IMR-90 (cell line): ENCODE data around the gene FGF19. TPM values are rescaled to one million over a fixed set of nuclear protein-coding genes. Genes with fewer than 3 reads are reported as not detected.

Source experiments
- ATAC-seq: fragments of 200-7000 bp; cut with Tn5 transposase; 2 replicates; pipeline ENCODE4 v1.9.1; 2020; ENCODE audit warnings: low read depth, mild to moderate bottlenecking, moderate library complexity
- BruUV-seq: library from RNA; stranded (reverse); fragments of 400-500 nt; replicated peaks from 2 replicates; lab custom pipeline; 2021; lab: Mats Ljungman, UMichigan
- CTCF ChIA-PET: fragments of 300-600 bp; formaldehyde crosslinking; extraction: SDS; loops from one replicate; lab custom pipeline; 2021; ENCODE audit warnings: antibody characterized with exemption; lab: Yijun Ruan, JAX
- POLR2A ChIA-PET: fragments of 300-600 bp; sonication (Branson Sonifier 250); formaldehyde crosslinking; loops from one replicate; lab custom pipeline; 2022; ENCODE audit warnings: antibody characterized with exemption; ENCODE audit not compliant: unreplicated experiment; lab: Charles Lee
- DNase-seq: peaks from one replicate; pipeline ENCODE4 v3.0.0; 2013
- H2AFZ ChIP-seq: replicated peaks from 2 replicates; pipeline ENCODE3; 2013; ENCODE audit warnings: low read length, mild to moderate bottlenecking; ENCODE audit not compliant: poor library complexity
- H2AK5ac ChIP-seq: 2 replicates; pipeline ENCODE4 v1.6.1; 2013; ENCODE audit warnings: low read depth, low read length, inconsistent platforms
- H2AK9ac ChIP-seq: replicated peaks from 2 replicates; pipeline ENCODE3; 2013; ENCODE audit warnings: mild to moderate bottlenecking, low read depth, low read length, moderate library complexity; ENCODE audit not compliant: poor library complexity
- H2BK120ac ChIP-seq: 2 replicates; pipeline ENCODE4 v1.6.1; 2013; ENCODE audit warnings: low read depth, low read length, inconsistent platforms
- H2BK15ac ChIP-seq: 3 replicates; pipeline ENCODE4 v1.6.1; 2013; ENCODE audit warnings: low read depth, low read length, inconsistent platforms
- H2BK20ac ChIP-seq: 2 replicates; pipeline ENCODE4 v1.6.1; 2013; ENCODE audit warnings: low read depth, mild to moderate bottlenecking, inconsistent platforms, low read length, moderate library complexity
- H2BK5ac ChIP-seq: 2 replicates; pipeline ENCODE4 v1.6.1; 2013; ENCODE audit warnings: mild to moderate bottlenecking, low read depth, low read length, inconsistent platforms; ENCODE audit not compliant: poor library complexity, severe bottlenecking
- H3K14ac ChIP-seq: replicated peaks from 2 replicates; pipeline ENCODE4 v1.6.1; 2013; ENCODE audit warnings: low read depth, low read length, inconsistent platforms
- H3K18ac ChIP-seq: 2 replicates; pipeline ENCODE4 v1.6.1; 2013; ENCODE audit warnings: low read depth, low read length, control low read depth
- H3K23ac ChIP-seq: 2 replicates; pipeline ENCODE4 v1.6.1; 2013; ENCODE audit warnings: low read depth, low read length, inconsistent platforms
- H3K27ac ChIP-seq: 2 replicates; pipeline ENCODE4 v1.5.1; 2013; ENCODE audit warnings: mild to moderate bottlenecking, control low read depth, low read length; ENCODE audit not compliant: insufficient read depth
- H3K27me3 ChIP-seq: 2 replicates; pipeline ENCODE4 v1.6.1; 2013; ENCODE audit warnings: low read length; ENCODE audit not compliant: control insufficient read depth, insufficient read depth
- H3K36me3 ChIP-seq: 2 replicates; pipeline ENCODE4 v1.6.1; 2013; ENCODE audit warnings: low read length, mixed read lengths; ENCODE audit not compliant: control insufficient read depth, insufficient read depth
- H3K4ac ChIP-seq: 2 replicates; pipeline ENCODE4 v1.6.1; 2013; ENCODE audit warnings: low read depth, low read length, inconsistent platforms
- H3K4me1 ChIP-seq: 2 replicates; pipeline ENCODE4 v1.6.1; 2013; ENCODE audit warnings: low read length, mixed read lengths; ENCODE audit not compliant: control insufficient read depth, insufficient read depth
- H3K4me2 ChIP-seq: 2 replicates; pipeline ENCODE4 v1.6.1; 2013; ENCODE audit warnings: low read depth, mild to moderate bottlenecking, control low read depth, low read length, moderate library complexity
- H3K4me3 ChIP-seq: 2 replicates; pipeline ENCODE4 v1.5.1; 2013; ENCODE audit warnings: low read depth, mild to moderate bottlenecking, control low read depth, low read length, moderate library complexity; ENCODE audit not compliant: insufficient read depth
- H3K56ac ChIP-seq: 2 replicates; pipeline ENCODE4 v1.6.1; 2013; ENCODE audit warnings: low read length, inconsistent platforms; ENCODE audit not compliant: insufficient read depth; ENCODE audit errors: extremely low read depth
- H3K79me1 ChIP-seq, 2 experiments: 2 replicates each; pipeline ENCODE4 v1.6.1; 2013; ENCODE audit warnings: low read length in 2 of 2, inconsistent platforms in 1 of 2, low read depth in 1 of 2
- H3K9ac ChIP-seq: 2 replicates; pipeline ENCODE4 v1.6.1; 2013; ENCODE audit warnings: low read depth, low read length, control low read depth
- H3K9me1 ChIP-seq: 2 replicates; pipeline ENCODE4 v1.6.1; 2013; ENCODE audit warnings: low read length, inconsistent platforms; ENCODE audit not compliant: insufficient read depth
- H3K9me3 ChIP-seq: 2 replicates; pipeline ENCODE4 v1.6.1; 2013; ENCODE audit warnings: low read length; ENCODE audit not compliant: control insufficient read depth, insufficient read depth
- H4K20me1 ChIP-seq: 2 replicates; pipeline ENCODE4 v1.6.1; 2013; ENCODE audit warnings: low read length, inconsistent platforms; ENCODE audit not compliant: insufficient read depth
- H4K5ac ChIP-seq: 2 replicates; pipeline ENCODE4 v1.6.1; 2013; ENCODE audit warnings: mild to moderate bottlenecking, low read depth, low read length, control low read depth
- H4K8ac ChIP-seq, 2 experiments: 2 replicates each; pipeline ENCODE4 v1.6.1; 2013; ENCODE audit warnings: low read depth in 2 of 2, low read length in 2 of 2, control low read depth in 1 of 2, inconsistent platforms in 1 of 2
- H4K91ac ChIP-seq: 2 replicates; pipeline ENCODE4 v1.6.1; 2013; ENCODE audit warnings: low read depth, low read length, inconsistent platforms; ENCODE audit not compliant: insufficient read depth
- BHLHE40 ChIP-seq: fragments of 150-350 bp; IDR thresholded peaks from 2 replicates; pipeline ENCODE4 v1.6.1; 2016; ENCODE audit warnings: mild to moderate bottlenecking, low read depth, low read length
- CEBPB ChIP-seq: IDR thresholded peaks from 2 replicates; pipeline ENCODE4 v1.6.1; 2012; ENCODE audit warnings: low read depth, low read length, improper control_type of control experiment
- CHD1 ChIP-seq: IDR thresholded peaks from 2 replicates; pipeline ENCODE4 v1.6.1; 2012; ENCODE audit warnings: low read depth, low read length, improper control_type of control experiment
- FOS ChIP-seq: fragments of 150-350 bp; IDR thresholded peaks from 2 replicates; pipeline ENCODE4 v1.6.1; 2016; ENCODE audit warnings: low read depth, low read length
- MAFK ChIP-seq: IDR thresholded peaks from 2 replicates; pipeline ENCODE4 v1.6.1; 2012; ENCODE audit warnings: low read depth, low read length, improper control_type of control experiment
- MAZ ChIP-seq: IDR thresholded peaks from 2 replicates; pipeline ENCODE4 v1.6.1; 2012; ENCODE audit warnings: low read depth, mild to moderate bottlenecking, low read length, improper control_type of control experiment, moderate library complexity, borderline replicate concordance
- MXI1 ChIP-seq: IDR thresholded peaks from 2 replicates; pipeline ENCODE4 v1.6.1; 2012; ENCODE audit warnings: low read depth, mild to moderate bottlenecking, low read length, moderate library complexity, borderline replicate concordance
- NFE2L2 ChIP-seq: fragments of 150-350 bp; IDR thresholded peaks from 2 replicates; pipeline ENCODE4 v1.6.1; 2016; ENCODE audit warnings: low read depth, mild to moderate bottlenecking, low read length
- POLR2A ChIP-seq: IDR thresholded peaks from 2 replicates; pipeline ENCODE4 v1.6.1; 2012; ENCODE audit warnings: mild to moderate bottlenecking, low read depth, low read length
- RAD21 ChIP-seq: IDR thresholded peaks from 2 replicates; pipeline ENCODE4 v1.6.1; 2012; ENCODE audit warnings: low read length, improper control_type of control experiment
- RCOR1 ChIP-seq: IDR thresholded peaks from 2 replicates; pipeline ENCODE4 v1.6.1; 2012; ENCODE audit warnings: mild to moderate bottlenecking, low read length, improper control_type of control experiment; ENCODE audit not compliant: insufficient replicate concordance
- RFX5 ChIP-seq: IDR thresholded peaks from 2 replicates; pipeline ENCODE4 v1.8.0; 2012; ENCODE audit warnings: low read depth, mild to moderate bottlenecking, low read length, moderate library complexity
- SMC3 ChIP-seq: fragments of 150-350 bp; IDR thresholded peaks from 2 replicates; pipeline ENCODE4 v1.6.1; 2016; ENCODE audit warnings: low read depth, mild to moderate bottlenecking, antibody characterized with exemption, low read length, moderate library complexity
- WGBS, 2 experiments: methylation state at CpG; one replicate each; pipeline versions ENCODE4 v1.1.5 to v1.1.7; 2013; ENCODE audit warnings: missing lambda C conversion rate in 2 of 2; ENCODE audit not compliant: insufficient read length in 1 of 2; ENCODE audit errors: extremely low coverage in 2 of 2; 5-methylcytosine and 5-hydroxymethylcytosine counted together
- dilution Hi-C: fragments of 300-500 bp; cut with HindIII; formaldehyde crosslinking; loops from one replicate; pipeline ENCODE4 v1.14.3; 2018; ENCODE audit warnings: low sequenced_read_pairs; ENCODE audit not compliant: unreplicated experiment
- in situ Hi-C: fragments of 300-500 bp; cut with MboI; formaldehyde crosslinking; loops from 3 replicates; pipeline ENCODE4 v1.14.3; 2019; ENCODE audit warnings: low sequenced_read_pairs, inconsistent platforms, mixed read lengths
- intact Hi-C: fragments of 100-400 bp; cut with micrococcal nuclease; formaldehyde crosslinking; loops from 2 replicates; pipeline ENCODE4 v1.10.0; 2022
- polyA plus RNA-seq, 3 experiments: library from polyadenylated mRNA; depleted of rRNA; stranded (reverse); fragments of >200 nt; gene quantifications; 2 replicates each; pipeline ENCODE4 v1.2.3, GENCODE V29; 2012; ENCODE audit warnings: low replicate concordance in 1 of 3
- total RNA-seq: library from RNA; depleted of rRNA; stranded (reverse); fragments of >200 nt; gene quantifications from 2 replicates; pipeline ENCODE4 v1.2.3, GENCODE V29; 2012
- TF ChIP-seq, protein P1 (sequence below): fragments of 150-350 bp; IDR thresholded peaks from 2 replicates; pipeline ENCODE4 v1.6.1; 2017; ENCODE audit warnings: mild to moderate bottlenecking, antibody characterized with exemption, low read length, low read depth
- TF ChIP-seq, protein P2 (sequence below): fragments of 150-350 bp; IDR thresholded peaks from 2 replicates; pipeline ENCODE4 v1.6.1; 2016; ENCODE audit warnings: low read depth, mild to moderate bottlenecking, low read length, moderate library complexity, borderline replicate concordance
- TF ChIP-seq, protein P3 (sequence below): conservative IDR thresholded peaks from 2 replicates; pipeline ENCODE4 v1.5.1; 2012; ENCODE audit warnings: mild to moderate bottlenecking, low read depth, low read length, improper control_type of control experiment

Gene FGF19
- total and polyA plus RNA-seq, 2 of the 4 experiments (the other 2 are of a cell fraction): not detected

DNA sequence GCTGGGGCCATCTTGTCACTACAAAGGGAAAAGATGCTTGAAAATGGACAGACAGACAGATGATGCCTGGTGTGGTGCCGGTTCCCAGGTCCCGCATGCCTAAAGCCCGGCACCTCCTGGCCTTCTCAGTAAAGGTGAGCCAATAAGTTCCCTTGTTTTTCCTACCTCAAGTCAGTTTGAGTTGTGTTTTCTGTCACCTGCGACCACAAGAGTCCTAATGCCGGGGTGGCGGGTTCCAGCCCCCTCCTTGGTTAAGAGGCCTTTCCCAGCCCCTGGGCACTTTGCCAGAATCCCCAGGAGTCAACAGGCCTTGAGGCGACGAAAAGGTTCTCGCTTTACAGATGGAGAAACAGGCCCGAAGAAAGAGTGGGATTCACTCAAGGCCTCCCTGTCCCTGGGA, 9.0 kb downstream of the FGF19 start:
- Histone ChIP-seq H3K56ac (no peak overlapping the region), H3K14ac (no peak overlapping the region), H3K4me1 (no peaks in the 10 kb centered on the region), H3K4me2 (no peak overlapping the region), H3K9me3 (peaks cover 5% of the 10 kb centered on the region), H3K9me1 (no peaks in the 10 kb centered on the region), H3K18ac (no peak overlapping the region), H2AFZ (no peak overlapping the region), H3K79me1 (no peaks in the 10 kb centered on the region), H3K27ac (no peak overlapping the region), H4K20me1 (no peaks in the 10 kb centered on the region), H3K36me3 (no peaks in the 10 kb centered on the region), H2AK9ac (no peak overlapping the region), H3K4ac (no peak overlapping the region), H3K9ac (no peak overlapping the region), H2BK20ac (no peak overlapping the region), H2BK120ac (no peak overlapping the region), H4K8ac (no peak overlapping the region), H3K4me3 (no peak overlapping the region), H2BK15ac (no peak overlapping the region), H3K23ac (no peak overlapping the region), H3K27me3 (peaks cover 32% of the 10 kb centered on the region), H2AK5ac (no peak overlapping the region), H4K5ac (no peak overlapping the region), H2BK5ac (no peak overlapping the region), H4K91ac (no peak overlapping the region)
- ChIA-PET POLR2A (no interaction called here), CTCF (no interaction called here)
- BruUV-seq: no TSS peak
- in situ Hi-C loops: no loop called here
- DNase-seq (no peak), ATAC-seq (no peak)
- intact Hi-C loops: no loop called here
- WGBS, 2 experiments: 51% methylated on average over 7 of the region's 10 CpGs; no CpG with 5 or more reads in 1 of the 2 experiments
- dilution Hi-C loops: no loop called here
- TF ChIP-seq FOS: no peak
- TF ChIP-seq SMC3: no peak
- TF ChIP-seq, protein P1, sequence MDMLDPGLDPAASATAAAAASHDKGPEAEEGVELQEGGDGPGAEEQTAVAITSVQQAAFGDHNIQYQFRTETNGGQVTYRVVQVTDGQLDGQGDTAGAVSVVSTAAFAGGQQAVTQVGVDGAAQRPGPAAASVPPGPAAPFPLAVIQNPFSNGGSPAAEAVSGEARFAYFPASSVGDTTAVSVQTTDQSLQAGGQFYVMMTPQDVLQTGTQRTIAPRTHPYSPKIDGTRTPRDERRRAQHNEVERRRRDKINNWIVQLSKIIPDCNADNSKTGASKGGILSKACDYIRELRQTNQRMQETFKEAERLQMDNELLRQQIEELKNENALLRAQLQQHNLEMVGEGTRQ: no peak
- no peak for TF ChIP-seq MXI1
- TF ChIP-seq RCOR1: no peak
- no peak for TF ChIP-seq POLR2A
- no peak for TF ChIP-seq BHLHE40
- TF ChIP-seq, protein P2, sequence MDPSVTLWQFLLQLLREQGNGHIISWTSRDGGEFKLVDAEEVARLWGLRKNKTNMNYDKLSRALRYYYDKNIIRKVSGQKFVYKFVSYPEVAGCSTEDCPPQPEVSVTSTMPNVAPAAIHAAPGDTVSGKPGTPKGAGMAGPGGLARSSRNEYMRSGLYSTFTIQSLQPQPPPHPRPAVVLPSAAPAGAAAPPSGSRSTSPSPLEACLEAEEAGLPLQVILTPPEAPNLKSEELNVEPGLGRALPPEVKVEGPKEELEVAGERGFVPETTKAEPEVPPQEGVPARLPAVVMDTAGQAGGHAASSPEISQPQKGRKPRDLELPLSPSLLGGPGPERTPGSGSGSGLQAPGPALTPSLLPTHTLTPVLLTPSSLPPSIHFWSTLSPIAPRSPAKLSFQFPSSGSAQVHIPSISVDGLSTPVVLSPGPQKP: no peak
- no peak for TF ChIP-seq RAD21
- TF ChIP-seq RFX5: no peak
- no peak for TF ChIP-seq MAZ
- TF ChIP-seq CEBPB: no peak
- TF ChIP-seq, protein P3, sequence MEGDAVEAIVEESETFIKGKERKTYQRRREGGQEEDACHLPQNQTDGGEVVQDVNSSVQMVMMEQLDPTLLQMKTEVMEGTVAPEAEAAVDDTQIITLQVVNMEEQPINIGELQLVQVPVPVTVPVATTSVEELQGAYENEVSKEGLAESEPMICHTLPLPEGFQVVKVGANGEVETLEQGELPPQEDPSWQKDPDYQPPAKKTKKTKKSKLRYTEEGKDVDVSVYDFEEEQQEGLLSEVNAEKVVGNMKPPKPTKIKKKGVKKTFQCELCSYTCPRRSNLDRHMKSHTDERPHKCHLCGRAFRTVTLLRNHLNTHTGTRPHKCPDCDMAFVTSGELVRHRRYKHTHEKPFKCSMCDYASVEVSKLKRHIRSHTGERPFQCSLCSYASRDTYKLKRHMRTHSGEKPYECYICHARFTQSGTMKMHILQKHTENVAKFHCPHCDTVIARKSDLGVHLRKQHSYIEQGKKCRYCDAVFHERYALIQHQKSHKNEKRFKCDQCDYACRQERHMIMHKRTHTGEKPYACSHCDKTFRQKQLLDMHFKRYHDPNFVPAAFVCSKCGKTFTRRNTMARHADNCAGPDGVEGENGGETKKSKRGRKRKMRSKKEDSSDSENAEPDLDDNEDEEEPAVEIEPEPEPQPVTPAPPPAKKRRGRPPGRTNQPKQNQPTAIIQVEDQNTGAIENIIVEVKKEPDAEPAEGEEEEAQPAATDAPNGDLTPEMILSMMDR: no peak
- TF ChIP-seq NFE2L2: no peak
- TF ChIP-seq CHD1: no peak
- TF ChIP-seq MAFK: no peak
